Calu3 (cell line): ENCODE results near the gene NLRP9. TPM values are rescaled to one million over a fixed set of nuclear protein-coding genes. Genes with fewer than 3 reads are reported as not detected.
A peak's percentile ranks its signal among the peaks of the same experiment; 100 is the strongest.

Source experiments
- BruUV-seq: library from RNA; stranded (reverse); fragments of 400-500 nt; replicated peaks from 2 replicates; lab custom pipeline; 2021; lab: Mats Ljungman, UMichigan
- CTCF ChIA-PET: fragments of 300-600 bp; sonication (Branson Sonifier 250); formaldehyde crosslinking; loops from one replicate; lab custom pipeline; 2022; ENCODE audit warnings: antibody characterized with exemption; lab: Charles Lee
- DNase-seq: peaks from one replicate; pipeline ENCODE4 v3.0.0; 2022
- H3K27ac Mint-ChIP-seq: one replicate; pipeline ENCODE4 v1.8.0; 2022; ENCODE audit warnings: mixed read lengths; ENCODE audit not compliant: unreplicated experiment
- H3K27me3 Mint-ChIP-seq: one replicate; pipeline ENCODE4 v1.8.0; 2022; ENCODE audit warnings: mixed read lengths; ENCODE audit not compliant: unreplicated experiment
- H3K36me3 Mint-ChIP-seq: one replicate; pipeline ENCODE4 v1.8.0; 2022; ENCODE audit warnings: mild to moderate bottlenecking, moderate library complexity, mixed read lengths; ENCODE audit not compliant: insufficient read depth, unreplicated experiment
- H3K4me1 Mint-ChIP-seq: one replicate; pipeline ENCODE4 v1.8.0; 2022; ENCODE audit warnings: mild to moderate bottlenecking, low read depth, mixed read lengths; ENCODE audit not compliant: unreplicated experiment
- H3K4me3 Mint-ChIP-seq: one replicate; pipeline ENCODE4 v1.8.0; 2022; ENCODE audit warnings: mild to moderate bottlenecking, low read depth, moderate library complexity, mixed read lengths; ENCODE audit not compliant: unreplicated experiment
- H3K9me3 Mint-ChIP-seq: one replicate; pipeline ENCODE4 v1.8.0; 2022; ENCODE audit warnings: low read depth, mixed read lengths; ENCODE audit not compliant: unreplicated experiment
- intact Hi-C: fragments of 100-400 bp; cut with micrococcal nuclease; formaldehyde crosslinking; loops from one replicate; pipeline ENCODE4 v1.10.0; 2022; ENCODE audit not compliant: unreplicated experiment
- total RNA-seq: library from RNA; stranded (reverse); gene quantifications from 2 replicates; pipeline ENCODE4 v1.2.3, GENCODE V29; 2022
- TF ChIP-seq, protein P1 (sequence below): fragments of 200-600 bp; IDR thresholded peaks from one replicate; pipeline ENCODE4 v1.8.0; 2022; ENCODE audit warnings: antibody characterized with exemption; ENCODE audit not compliant: unreplicated experiment

Gene NLRP9
- total RNA-seq, 1 experiment from 2014 or later: not detected

DNA sequence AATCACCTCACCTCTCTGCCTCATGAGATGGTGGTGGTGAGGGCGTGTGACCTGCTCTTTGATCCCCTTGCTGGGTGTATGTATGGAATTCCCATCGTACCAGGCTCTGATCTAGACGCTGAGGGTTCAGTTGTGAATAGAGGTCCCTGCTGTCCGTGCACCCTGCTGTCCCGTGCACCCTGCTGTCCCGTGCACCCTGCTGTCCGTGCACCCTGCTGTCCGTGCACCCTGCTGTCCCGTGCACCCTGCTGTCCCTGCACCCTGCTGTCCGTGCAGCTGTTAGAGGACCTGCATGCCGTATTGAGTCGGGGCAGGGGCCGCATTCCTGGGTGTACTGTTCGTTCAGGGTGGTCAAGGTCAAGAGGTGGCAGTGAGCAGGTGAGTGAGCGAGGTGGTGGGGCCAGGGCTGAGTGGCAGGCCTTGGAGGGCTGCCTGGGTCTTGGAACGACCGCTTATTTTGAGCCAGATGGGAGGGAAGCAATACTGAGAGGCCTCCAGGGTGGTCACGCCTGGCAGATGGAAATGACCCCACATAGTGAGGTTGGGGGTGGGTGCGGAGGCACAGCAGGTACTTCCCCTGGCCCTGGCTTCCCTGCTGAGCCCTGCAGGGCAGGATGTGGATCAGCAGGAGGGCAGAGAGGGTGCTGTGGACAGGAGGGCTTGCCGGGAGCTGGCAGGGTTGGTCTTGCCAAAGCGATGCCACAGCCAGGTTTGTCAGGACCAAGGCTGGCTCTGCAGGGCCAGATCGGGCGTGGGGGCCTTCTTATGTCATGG is 67.7 kb downstream of the NLRP9 start:
- DNase-seq: no peak
- Mint-ChIP-seq H3K9me3 (no peaks in the 10 kb centered on the region), H3K4me3 (peak overlapping the region; percentile 8), H3K4me1 (peaks cover 60% of the 10 kb centered on the region), H3K27me3 (no peaks in the 10 kb centered on the region), H3K36me3 (peaks cover 93% of the 10 kb centered on the region), H3K27ac (no peak overlapping the region)
- CTCF ChIA-PET: interaction anchor here (1.5 kb wide), 1 partner anchor 38 kb away, joined by 9 read pairs; no protein-coding TSS in a partner anchor
- intact Hi-C loops: no loop called here
- no TSS peak for BruUV-seq
- TF ChIP-seq, protein P1, sequence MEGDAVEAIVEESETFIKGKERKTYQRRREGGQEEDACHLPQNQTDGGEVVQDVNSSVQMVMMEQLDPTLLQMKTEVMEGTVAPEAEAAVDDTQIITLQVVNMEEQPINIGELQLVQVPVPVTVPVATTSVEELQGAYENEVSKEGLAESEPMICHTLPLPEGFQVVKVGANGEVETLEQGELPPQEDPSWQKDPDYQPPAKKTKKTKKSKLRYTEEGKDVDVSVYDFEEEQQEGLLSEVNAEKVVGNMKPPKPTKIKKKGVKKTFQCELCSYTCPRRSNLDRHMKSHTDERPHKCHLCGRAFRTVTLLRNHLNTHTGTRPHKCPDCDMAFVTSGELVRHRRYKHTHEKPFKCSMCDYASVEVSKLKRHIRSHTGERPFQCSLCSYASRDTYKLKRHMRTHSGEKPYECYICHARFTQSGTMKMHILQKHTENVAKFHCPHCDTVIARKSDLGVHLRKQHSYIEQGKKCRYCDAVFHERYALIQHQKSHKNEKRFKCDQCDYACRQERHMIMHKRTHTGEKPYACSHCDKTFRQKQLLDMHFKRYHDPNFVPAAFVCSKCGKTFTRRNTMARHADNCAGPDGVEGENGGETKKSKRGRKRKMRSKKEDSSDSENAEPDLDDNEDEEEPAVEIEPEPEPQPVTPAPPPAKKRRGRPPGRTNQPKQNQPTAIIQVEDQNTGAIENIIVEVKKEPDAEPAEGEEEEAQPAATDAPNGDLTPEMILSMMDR: no peak

DNA sequence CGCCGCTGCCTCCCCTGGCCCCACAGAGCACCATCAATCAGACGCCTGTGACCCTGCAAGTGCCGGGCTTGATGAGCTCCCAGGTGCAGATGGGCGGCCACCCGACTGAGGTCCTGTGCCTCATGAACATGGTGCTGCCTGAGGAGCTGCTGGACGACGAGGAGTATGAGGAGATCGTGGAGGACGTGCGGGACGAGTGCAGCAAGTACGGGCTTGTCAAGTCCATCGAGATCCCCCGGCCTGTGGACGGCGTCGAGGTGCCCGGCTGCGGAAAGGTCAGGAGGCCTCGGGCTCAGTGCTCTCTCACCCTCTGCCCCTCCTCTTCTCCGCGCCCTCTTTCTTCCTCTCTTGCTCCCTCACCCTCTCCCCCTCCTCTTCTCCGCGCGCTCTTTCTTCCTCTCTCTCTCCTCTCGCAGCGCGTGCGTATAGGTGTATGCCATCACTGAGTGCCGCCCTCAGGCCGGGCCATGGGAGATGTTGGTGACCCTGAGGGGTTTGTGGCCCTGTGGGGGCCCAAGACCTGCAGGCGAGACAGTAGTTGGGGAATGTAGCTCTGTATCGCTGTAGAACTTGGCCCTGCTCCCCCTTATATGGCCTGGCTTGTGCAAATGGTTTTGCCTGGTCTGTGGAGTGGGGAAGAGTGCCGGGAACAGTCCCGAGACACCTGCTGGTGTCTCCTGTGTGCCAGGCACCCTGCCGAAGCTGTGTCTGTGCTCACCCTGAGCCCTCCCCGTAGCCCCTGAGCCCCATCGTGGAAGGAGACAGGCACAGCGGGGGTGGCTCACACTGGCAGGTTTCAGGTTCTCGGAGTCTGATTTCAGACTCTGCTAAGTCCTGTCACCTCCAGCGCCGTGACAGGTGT is 68.6 kb downstream of the NLRP9 start:
- TF ChIP-seq, protein P1: no peak
- Mint-ChIP-seq H3K27me3 (no peaks in the 10 kb centered on the region), H3K36me3 (peaks cover 88% of the 10 kb centered on the region), H3K27ac (no peak overlapping the region), H3K9me3 (no peaks in the 10 kb centered on the region), H3K4me1 (peaks cover 58% of the 10 kb centered on the region), H3K4me3 (peak overlapping the region; percentile 8)
- intact Hi-C loops: no loop called here
- no peak for DNase-seq
- BruUV-seq: no TSS peak
- CTCF ChIA-PET: no interaction called here

DNA sequence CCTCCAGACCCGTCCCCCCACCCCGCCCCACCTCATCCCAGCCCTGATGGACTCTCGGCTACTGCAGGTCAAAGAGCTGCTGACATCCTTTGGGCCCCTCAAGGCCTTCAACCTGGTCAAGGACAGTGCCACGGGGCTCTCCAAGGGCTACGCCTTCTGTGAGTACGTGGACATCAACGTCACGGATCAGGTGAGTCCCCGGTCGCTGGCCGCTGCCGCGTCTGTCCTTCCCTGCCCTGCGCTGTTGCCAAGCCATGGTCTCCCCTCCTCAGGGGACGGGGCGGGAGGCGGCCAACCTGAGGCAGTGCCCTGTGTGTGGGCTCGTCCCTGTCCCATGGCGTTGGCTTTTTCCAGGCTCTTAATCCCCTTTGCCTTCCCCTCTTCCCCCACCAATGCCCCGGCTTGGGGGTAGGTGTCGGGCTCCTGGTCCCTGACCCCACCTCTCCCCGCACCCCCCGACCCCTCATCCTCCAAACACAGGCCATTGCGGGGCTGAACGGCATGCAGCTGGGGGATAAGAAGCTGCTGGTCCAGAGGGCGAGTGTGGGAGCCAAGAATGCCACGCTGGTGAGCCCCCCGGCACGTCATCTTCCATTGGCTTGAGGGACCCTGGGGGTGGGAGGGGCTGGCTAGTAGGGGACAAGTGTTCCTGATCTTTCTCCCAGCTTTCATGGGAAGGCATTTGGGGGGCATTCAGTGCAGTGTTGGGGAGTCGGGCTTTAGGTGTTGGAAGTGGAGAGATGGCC is 69.4 kb downstream of the NLRP9 start:
- peaks cover 88% of the 10 kb centered on the region for H3K36me3 Mint-ChIP-seq
- no TSS peak for BruUV-seq
- no peak overlapping the region for H3K27ac Mint-ChIP-seq
- no peaks in the 10 kb centered on the region for H3K9me3 Mint-ChIP-seq
- no peaks in the 10 kb centered on the region for H3K27me3 Mint-ChIP-seq
- peaks cover 49% of the 10 kb centered on the region for H3K4me1 Mint-ChIP-seq
- CTCF ChIA-PET: no interaction called here
- TF ChIP-seq, protein P1: no peak
- no peak for DNase-seq
- intact Hi-C loops: no loop called here
- no peak overlapping the region for H3K4me3 Mint-ChIP-seq

DNA sequence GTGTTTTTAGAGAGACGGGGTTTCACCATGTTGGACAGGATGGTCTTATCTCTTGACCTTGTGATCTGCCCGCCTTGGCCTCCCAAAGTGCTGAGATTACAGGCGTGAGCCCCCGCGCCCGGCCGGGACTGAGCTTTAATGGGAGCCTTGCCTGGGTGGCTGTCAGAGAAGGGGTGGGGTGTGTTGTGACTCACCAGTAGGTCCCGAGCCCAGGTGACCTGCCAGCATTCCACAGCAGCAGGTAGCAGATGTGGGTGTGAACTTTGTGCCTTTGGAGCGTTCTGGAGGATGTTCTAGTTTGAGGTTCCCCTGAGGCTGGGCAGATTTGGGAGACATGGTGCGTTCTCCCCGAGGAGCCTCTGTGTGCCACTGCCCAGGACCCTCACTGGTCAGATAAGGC is 70.2 kb downstream of the NLRP9 start:
- DNase-seq: peak; percentile 81

More for the DNA sequence above, 70.2 kb downstream of the NLRP9 start:
- Mint-ChIP-seq H3K36me3 (peaks cover 88% of the 10 kb centered on the region), H3K27me3 (no peaks in the 10 kb centered on the region), H3K4me3 (peak overlapping the region; percentile 41), H3K9me3 (no peaks in the 10 kb centered on the region), H3K4me1 (peaks cover 48% of the 10 kb centered on the region), H3K27ac (peak overlapping the region; percentile 54)
- TF ChIP-seq, protein P1: no peak
- no TSS peak for BruUV-seq
- CTCF ChIA-PET: interaction anchor here (0.6 to 1.3 kb wide), 5 partner anchors 11 to 150 kb away, joined by 3 to 6 read pairs (median 3); partner anchors contain the start of gene U2AF2
- intact Hi-C loops: no loop called here
